ENCODE data around the gene URB1.

Gene URB1

GRCh38 chr21:32304998-32305397 is 87.8 kb downstream of the URB1 start:
- ChIA-PET CTCF (no interaction called here), POLR2A (ENCODE audit: low non-redundant PET) (no interaction called here)
- DNase-seq (ENCODE audit: low spot score) = no peak
- no peak overlapping the region for H3K27ac ChIP-seq
- no peak for TF ChIP-seq CTCF (conservative IDR thresholded peaks at IDR 0.05; ENCODE audit: low read depth)

GRCh38 chr21:32303385-32303784 is 89.4 kb downstream of the URB1 start:
- POLR2A ChIA-PET (ENCODE audit: low non-redundant PET) = no interaction called here
- no peak overlapping the region for H3K27ac ChIP-seq
- CTCF ChIA-PET = no interaction called here

GRCh38 chr21:32302560-32302959 is 90.3 kb downstream of the URB1 start:
- no peak for TF ChIP-seq CTCF (conservative IDR thresholded peaks at IDR 0.05; ENCODE audit: low read depth)
- H3K27ac ChIP-seq = no peak overlapping the region
- POLR2A ChIA-PET (ENCODE audit: low non-redundant PET) = no interaction called here
- CTCF ChIA-PET = no interaction called here
- no peak for DNase-seq (ENCODE audit: low spot score)

More at GRCh38 chr21:32303385-32303784, 89.4 kb downstream of the URB1 start:
- TF ChIP-seq CTCF (conservative IDR thresholded peaks at IDR 0.05; ENCODE audit: low read depth) = no peak
- DNase-seq (ENCODE audit: low spot score) = no peak

GRCh38 chr21:32301596-32301995 is 91.2 kb downstream of the URB1 start:
- no peak for DNase-seq (ENCODE audit: low spot score)
- CTCF ChIA-PET = no interaction called here
- no peak for TF ChIP-seq CTCF (conservative IDR thresholded peaks at IDR 0.05; ENCODE audit: low read depth)
- no peak overlapping the region for H3K27ac ChIP-seq
- POLR2A ChIA-PET (ENCODE audit: low non-redundant PET) = no interaction called here

- no peak overlapping the region for H3K27ac ChIP-seq
- ChIA-PET CTCF (no interaction called here), POLR2A (ENCODE audit: low non-redundant PET) (no interaction called here)
- DNase-seq (ENCODE audit: low spot score) = no peak
- no peak for TF ChIP-seq CTCF (conservative IDR thresholded peaks at IDR 0.05; ENCODE audit: low read depth)
Measured at GRCh38 chr21:32300117-32300681, 92.6 kb downstream of the URB1 start.

- TF ChIP-seq CTCF (conservative IDR thresholded peaks at IDR 0.05; ENCODE audit: low read depth) = no peak
- H3K27ac ChIP-seq = no peak overlapping the region
- ChIA-PET CTCF (no interaction called here), POLR2A (ENCODE audit: low non-redundant PET) (no interaction called here)
- no peak for DNase-seq (ENCODE audit: low spot score)
Measured at GRCh38 chr21:32299695-32300094, 93.1 kb downstream of the URB1 start.
